Astrocyte (in vitro differentiated cells and primary cell): ENCODE measurements around the gene PHKA2.

Experiments used
- CTCF ChIP-seq: IDR thresholded peaks from 2 replicates; pipeline ENCODE4 v1.5.1; 2011; ENCODE audit warnings: low read depth, mild to moderate bottlenecking, inconsistent platforms, low read length, moderate library complexity; ENCODE audit not compliant: insufficient read depth
- EZH2 ChIP-seq: IDR thresholded peaks from 2 replicates; pipeline ENCODE4 v1.6.1; 2012; ENCODE audit warnings: mild to moderate bottlenecking, low read length, inconsistent platforms; ENCODE audit not compliant: insufficient read depth

GRCh38 chrX:18938710-18939109 lies 45.2 kb downstream of the PHKA2 start:
- no peak for TF ChIP-seq EZH2
- TF ChIP-seq CTCF: no peak
